ENCODE measurements around the gene UNKL.

DNA sequence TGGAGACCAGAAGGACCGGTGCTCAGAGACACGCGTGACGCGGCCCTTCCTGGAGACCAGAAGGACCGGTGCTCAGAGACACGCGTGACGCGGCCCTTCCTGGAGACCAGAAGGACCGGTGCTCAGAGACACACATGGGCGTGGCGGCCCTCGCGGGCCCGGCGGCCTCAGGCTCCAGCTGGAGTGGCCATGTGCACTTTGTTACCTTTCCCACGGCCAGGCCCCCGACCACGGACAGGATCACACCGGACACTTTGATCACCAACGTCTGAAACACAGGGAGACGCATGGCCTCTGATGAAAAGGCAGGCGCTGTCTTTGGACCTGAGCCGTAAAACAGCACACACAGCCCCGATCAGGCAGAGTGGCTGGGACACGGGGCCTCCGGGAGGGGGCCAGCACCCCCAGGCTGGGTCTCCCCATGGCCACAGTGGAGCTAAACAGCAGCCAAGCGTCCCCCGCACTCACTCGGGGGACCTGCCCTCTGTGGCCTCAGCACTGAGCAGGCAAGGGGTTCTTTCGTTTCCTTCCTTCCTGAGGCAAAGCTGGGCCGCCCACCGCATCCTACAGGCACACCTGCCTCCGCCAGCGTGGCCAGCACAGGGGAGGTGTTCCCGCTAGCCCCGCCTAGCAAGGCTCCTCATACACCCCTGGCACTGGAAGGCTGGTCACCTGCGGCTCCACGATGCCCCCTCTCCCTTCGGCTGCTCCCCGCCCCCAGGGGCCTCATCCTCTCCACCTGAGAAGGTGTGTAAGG lies 43.2 kb upstream of the UNKL start:
- TF ChIP-seq TAF1 (IDR thresholded peaks at IDR 0.05; ENCODE audit: low read depth, low read length), result no peak
- TF ChIP-seq POLR2A (IDR thresholded peaks at IDR 0.05; ENCODE audit: control extremely low read depth in 1 of 2, low read depth in 2 of 2, low read length in 2 of 2), result no peak
- TF ChIP-seq, protein P1, sequence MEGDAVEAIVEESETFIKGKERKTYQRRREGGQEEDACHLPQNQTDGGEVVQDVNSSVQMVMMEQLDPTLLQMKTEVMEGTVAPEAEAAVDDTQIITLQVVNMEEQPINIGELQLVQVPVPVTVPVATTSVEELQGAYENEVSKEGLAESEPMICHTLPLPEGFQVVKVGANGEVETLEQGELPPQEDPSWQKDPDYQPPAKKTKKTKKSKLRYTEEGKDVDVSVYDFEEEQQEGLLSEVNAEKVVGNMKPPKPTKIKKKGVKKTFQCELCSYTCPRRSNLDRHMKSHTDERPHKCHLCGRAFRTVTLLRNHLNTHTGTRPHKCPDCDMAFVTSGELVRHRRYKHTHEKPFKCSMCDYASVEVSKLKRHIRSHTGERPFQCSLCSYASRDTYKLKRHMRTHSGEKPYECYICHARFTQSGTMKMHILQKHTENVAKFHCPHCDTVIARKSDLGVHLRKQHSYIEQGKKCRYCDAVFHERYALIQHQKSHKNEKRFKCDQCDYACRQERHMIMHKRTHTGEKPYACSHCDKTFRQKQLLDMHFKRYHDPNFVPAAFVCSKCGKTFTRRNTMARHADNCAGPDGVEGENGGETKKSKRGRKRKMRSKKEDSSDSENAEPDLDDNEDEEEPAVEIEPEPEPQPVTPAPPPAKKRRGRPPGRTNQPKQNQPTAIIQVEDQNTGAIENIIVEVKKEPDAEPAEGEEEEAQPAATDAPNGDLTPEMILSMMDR (IDR thresholded peaks at IDR 0.05; ENCODE audit: control extremely low read depth in 1 of 3, insufficient read depth in 1 of 3, low read depth in 1 of 3, low read length in 3 of 3), result no peak
- no peak for TF ChIP-seq CREB1 (IDR thresholded peaks at IDR 0.05)
- TF ChIP-seq, protein P2, sequence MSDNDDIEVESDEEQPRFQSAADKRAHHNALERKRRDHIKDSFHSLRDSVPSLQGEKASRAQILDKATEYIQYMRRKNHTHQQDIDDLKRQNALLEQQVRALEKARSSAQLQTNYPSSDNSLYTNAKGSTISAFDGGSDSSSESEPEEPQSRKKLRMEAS (IDR thresholded peaks at IDR 0.05), result no peak
- no peak for TF ChIP-seq TCF12 (IDR thresholded peaks at IDR 0.05; ENCODE audit: low read depth, low read length)
- no peak for TF ChIP-seq EGR1 (IDR thresholded peaks at IDR 0.05; ENCODE audit: borderline replicate concordance, low read depth, low read length)
- no peak for TF ChIP-seq CHD2 (IDR thresholded peaks at IDR 0.05; ENCODE audit: low read length)
- TF ChIP-seq RFX5 (IDR thresholded peaks at IDR 0.05; ENCODE audit: borderline replicate concordance, low read depth, low read length), result no peak
- TF ChIP-seq, protein P3, sequence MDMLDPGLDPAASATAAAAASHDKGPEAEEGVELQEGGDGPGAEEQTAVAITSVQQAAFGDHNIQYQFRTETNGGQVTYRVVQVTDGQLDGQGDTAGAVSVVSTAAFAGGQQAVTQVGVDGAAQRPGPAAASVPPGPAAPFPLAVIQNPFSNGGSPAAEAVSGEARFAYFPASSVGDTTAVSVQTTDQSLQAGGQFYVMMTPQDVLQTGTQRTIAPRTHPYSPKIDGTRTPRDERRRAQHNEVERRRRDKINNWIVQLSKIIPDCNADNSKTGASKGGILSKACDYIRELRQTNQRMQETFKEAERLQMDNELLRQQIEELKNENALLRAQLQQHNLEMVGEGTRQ (IDR thresholded peaks at IDR 0.05; ENCODE audit: low read length), result no peak
- no peak for TF ChIP-seq MAFK (IDR thresholded peaks at IDR 0.05; ENCODE audit: low read depth, low read length)
- no peak for TF ChIP-seq HDAC2 (IDR thresholded peaks at IDR 0.05; ENCODE audit: borderline replicate concordance in 1 of 2, low read depth in 2 of 2, low read length in 2 of 2)
